Caco-2 (cell line): Measurements from ENCODE around the gene ATP1B2. TPM values are rescaled to one million over a fixed set of nuclear protein-coding genes. Genes with fewer than 3 reads are reported as not detected.

Source experiments
- BruUV-seq: library from RNA; stranded (reverse); fragments of 400-500 nt; replicated peaks from 2 replicates; lab custom pipeline; 2021; lab: Mats Ljungman, UMichigan
- CTCF ChIA-PET: fragments of 300-600 bp; sonication (Branson Sonifier 250); formaldehyde crosslinking; loops from one replicate; lab custom pipeline; 2022; ENCODE audit warnings: antibody characterized with exemption; lab: Charles Lee
- POLR2A ChIA-PET: fragments of 300-600 bp; sonication (Branson Sonifier 250); formaldehyde crosslinking; loops from one replicate; lab custom pipeline; 2022; ENCODE audit warnings: antibody characterized with exemption; lab: Charles Lee
- DNase-seq, 2 experiments: peaks; one replicate each; pipeline versions ENCODE4 v3.0.0 to v3.0.0-alpha.2; 2020 to 2022
- H3K27me3 ChIP-seq: replicated peaks from 2 replicates; pipeline ENCODE4 v1.6.0; 2011; ENCODE audit warnings: low read length; ENCODE audit not compliant: control insufficient read depth, insufficient read depth
- H3K36me3 ChIP-seq: 2 replicates; pipeline ENCODE4 v1.5.1; 2011; ENCODE audit warnings: low read length; ENCODE audit not compliant: control insufficient read depth, insufficient read depth
- H3K4me1 ChIP-seq: fragments of 250-450 bp; sonication (Bioruptor Pico); 2 replicates; pipeline ENCODE4 v1.5.1; 2020; ENCODE audit warnings: mild to moderate bottlenecking
- H3K4me3 ChIP-seq: 2 replicates; pipeline ENCODE4 v1.5.1; 2011; ENCODE audit warnings: low read depth, mild to moderate bottlenecking, control low read depth, low read length
- H3K9me3 ChIP-seq: fragments of 250-450 bp; sonication (Bioruptor Pico); 2 replicates; pipeline ENCODE4 v1.5.1; 2020; ENCODE audit warnings: mild to moderate bottlenecking, moderate library complexity
- H3K27ac Mint-ChIP-seq: one replicate; pipeline ENCODE4 v1.8.0; 2022; ENCODE audit warnings: mixed read lengths; ENCODE audit not compliant: unreplicated experiment
- H3K27me3 Mint-ChIP-seq: one replicate; pipeline ENCODE4 v1.8.0; 2022; ENCODE audit warnings: mixed read lengths; ENCODE audit not compliant: insufficient read depth, unreplicated experiment
- H3K36me3 Mint-ChIP-seq: one replicate; pipeline ENCODE4 v1.8.0; 2022; ENCODE audit warnings: mild to moderate bottlenecking, mixed read lengths; ENCODE audit not compliant: insufficient read depth, unreplicated experiment
- H3K4me1 Mint-ChIP-seq: one replicate; pipeline ENCODE4 v1.8.0; 2022; ENCODE audit warnings: low read depth, mixed read lengths; ENCODE audit not compliant: unreplicated experiment
- H3K4me3 Mint-ChIP-seq: one replicate; pipeline ENCODE4 v1.8.0; 2022; ENCODE audit warnings: mild to moderate bottlenecking, moderate library complexity, mixed read lengths; ENCODE audit not compliant: unreplicated experiment
- H3K9me3 Mint-ChIP-seq: one replicate; pipeline ENCODE4 v1.8.0; 2022; ENCODE audit warnings: mixed read lengths; ENCODE audit not compliant: unreplicated experiment
- intact Hi-C: fragments of 100-400 bp; cut with micrococcal nuclease; formaldehyde crosslinking; loops from one replicate; pipeline ENCODE4 v1.10.0; 2022; ENCODE audit not compliant: unreplicated experiment
- total RNA-seq: library from RNA; stranded (reverse); gene quantifications from 2 replicates; pipeline ENCODE4 v1.2.3, GENCODE V29; 2022
- TF ChIP-seq, protein P1 (sequence below), 2 experiments: fragments of 200-600 bp in 1 of 2; IDR thresholded peaks; 1 replicate in 1 of 2; 2 replicates in 1 of 2; pipeline versions ENCODE4 v1.5.1 to v1.8.0; 2011 to 2022; ENCODE audit warnings: antibody characterized with exemption in 1 of 2, control low read depth in 1 of 2, inconsistent platforms in 1 of 2, low read depth in 1 of 2, low read length in 1 of 2, mild to moderate bottlenecking in 1 of 2, moderate library complexity in 1 of 2; ENCODE audit not compliant: insufficient read depth in 1 of 2, severe bottlenecking in 1 of 2, unreplicated experiment in 1 of 2

Gene ATP1B2
- total RNA-seq, 1 experiment from 2014 or later = 0.11 TPM

DNA sequence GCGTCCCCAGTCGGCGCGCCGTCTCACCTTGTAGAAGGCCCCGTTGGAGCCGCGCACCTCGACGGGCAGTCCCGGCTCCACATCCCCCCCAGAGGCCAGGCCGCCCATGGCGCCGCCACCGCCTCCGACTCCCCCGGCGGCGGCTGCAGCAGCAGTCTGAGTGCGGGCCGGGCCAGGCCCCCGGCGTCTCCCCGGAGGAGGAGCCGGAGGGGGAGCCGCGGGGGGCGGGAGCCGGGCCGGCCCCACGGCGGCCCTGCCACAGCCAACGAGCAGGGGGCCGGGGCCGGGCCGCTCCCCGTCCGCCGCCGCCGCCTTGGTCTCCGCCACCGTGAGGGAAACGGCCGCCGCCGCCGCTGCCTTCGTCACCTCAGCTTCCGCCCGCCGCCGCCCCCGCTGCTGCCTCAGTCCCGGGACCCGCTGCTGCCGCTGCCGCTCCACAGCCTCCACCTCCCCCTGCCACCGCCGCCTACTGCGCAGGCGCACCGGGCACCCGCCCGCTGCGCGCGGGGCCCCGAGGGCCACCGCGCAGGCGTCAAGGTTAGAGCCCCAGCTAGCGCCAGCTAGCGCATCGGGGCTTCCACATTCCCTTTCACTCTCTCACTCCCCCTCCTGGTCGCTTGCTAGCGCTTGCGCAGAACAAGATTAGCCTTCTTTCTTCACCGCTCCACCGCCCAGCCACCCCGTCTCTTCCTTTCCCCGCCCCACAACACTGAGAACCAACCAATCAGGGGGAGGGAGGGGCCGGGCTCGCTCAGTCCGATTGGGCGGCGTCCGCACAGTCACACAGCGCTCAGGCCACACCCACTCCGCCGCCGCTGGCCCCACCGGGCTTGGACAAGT lies 36.1 kb upstream of the ATP1B2 start, which contains the start of gene FXR2:
Gene FXR2, minus strand, starts transcription at position 473 of the 840 bp plus-strand sequence. Its CDS starts 365 bp downstream, at position 108.
- DNase-seq = peak; percentile 96 to 97
- no peaks in the 10 kb centered on the region for H3K9me3 Mint-ChIP-seq
- peak within 1 kb of the TSS; percentile 98 for H3K4me3 Mint-ChIP-seq
- peak within 1 kb of the TSS; percentile 57 for H3K4me3 ChIP-seq
- H3K27me3 Mint-ChIP-seq = no peaks in the 10 kb centered on the region
- H3K4me1 Mint-ChIP-seq = peaks cover 20% of the 10 kb centered on the region
- TF ChIP-seq, protein P1, sequence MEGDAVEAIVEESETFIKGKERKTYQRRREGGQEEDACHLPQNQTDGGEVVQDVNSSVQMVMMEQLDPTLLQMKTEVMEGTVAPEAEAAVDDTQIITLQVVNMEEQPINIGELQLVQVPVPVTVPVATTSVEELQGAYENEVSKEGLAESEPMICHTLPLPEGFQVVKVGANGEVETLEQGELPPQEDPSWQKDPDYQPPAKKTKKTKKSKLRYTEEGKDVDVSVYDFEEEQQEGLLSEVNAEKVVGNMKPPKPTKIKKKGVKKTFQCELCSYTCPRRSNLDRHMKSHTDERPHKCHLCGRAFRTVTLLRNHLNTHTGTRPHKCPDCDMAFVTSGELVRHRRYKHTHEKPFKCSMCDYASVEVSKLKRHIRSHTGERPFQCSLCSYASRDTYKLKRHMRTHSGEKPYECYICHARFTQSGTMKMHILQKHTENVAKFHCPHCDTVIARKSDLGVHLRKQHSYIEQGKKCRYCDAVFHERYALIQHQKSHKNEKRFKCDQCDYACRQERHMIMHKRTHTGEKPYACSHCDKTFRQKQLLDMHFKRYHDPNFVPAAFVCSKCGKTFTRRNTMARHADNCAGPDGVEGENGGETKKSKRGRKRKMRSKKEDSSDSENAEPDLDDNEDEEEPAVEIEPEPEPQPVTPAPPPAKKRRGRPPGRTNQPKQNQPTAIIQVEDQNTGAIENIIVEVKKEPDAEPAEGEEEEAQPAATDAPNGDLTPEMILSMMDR (IDR thresholded peaks at IDR 0.05; ENCODE audit: insufficient read depth in 1 of 2, low read depth in 1 of 2, low read length in 1 of 2, severe bottlenecking in 1 of 2, unreplicated experiment in 1 of 2) = peak; percentile 24 to 49
- ChIA-PET CTCF (interaction anchor here (0.6 to 2.3 kb wide), 12 partner anchors 10 to 230 kb away, joined by 3 to 9 read pairs (median 4); partner anchors contain the start of genes ATP1B2, MPDU1, SAT2 and TP53), POLR2A (interaction anchor here (0.6 to 2.3 kb wide), 11 partner anchors 13 to 304 kb away, joined by 3 to 17 read pairs (median 4); partner anchors contain the start of genes ATP1B2, MPDU1, NAA38 and SAT2)
- peak within 1 kb of the TSS; percentile 94 for H3K27ac Mint-ChIP-seq
- intact Hi-C loops = loop anchor here (2.0 to 5.0 kb wide), 2 partner anchors 42 to 223 kb away; no protein-coding TSS in a partner anchor
- no peaks in the 10 kb centered on the region for H3K27me3 ChIP-seq
- peaks cover 20% of the 10 kb centered on the region for H3K36me3 Mint-ChIP-seq
- no peaks in the 10 kb centered on the region for H3K36me3 ChIP-seq
- no peaks in the 10 kb centered on the region for H3K4me1 ChIP-seq
- H3K9me3 ChIP-seq = no peaks in the 10 kb centered on the region
- BruUV-seq = no TSS peak

DNA sequence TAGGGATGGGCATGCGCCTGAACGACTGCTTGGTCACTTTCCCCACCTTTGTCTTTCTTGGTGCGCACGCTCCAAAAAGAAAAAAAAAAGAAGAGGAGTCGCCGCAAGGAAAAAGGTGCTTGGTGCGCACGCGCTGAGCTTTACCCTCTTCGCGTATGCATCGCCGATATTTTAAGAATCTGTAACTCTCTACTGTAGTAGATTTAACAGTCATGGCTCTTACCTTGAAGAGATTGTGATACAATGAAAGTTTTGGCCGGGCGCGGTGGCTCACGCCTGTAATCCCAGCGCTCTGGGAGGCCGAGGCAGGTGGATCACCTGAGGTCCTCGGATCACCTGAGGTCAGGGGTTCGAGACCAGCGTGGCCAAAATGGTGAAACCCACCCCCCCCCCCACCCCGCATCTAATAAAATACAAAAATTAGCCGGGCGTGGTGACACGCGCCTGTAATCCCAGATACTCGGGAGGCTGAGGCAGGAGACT lies 35.4 kb upstream of the ATP1B2 start:
- CTCF ChIA-PET = interaction anchor here (0.6 to 2.3 kb wide), 9 partner anchors 12 to 164 kb away, joined by 3 to 9 read pairs (median 6); partner anchors contain the start of genes ATP1B2, MPDU1, SAT2 and TP53
- no TSS peak for BruUV-seq
- no peaks in the 10 kb centered on the region for H3K9me3 ChIP-seq
- no peaks in the 10 kb centered on the region for H3K4me1 ChIP-seq
- peak overlapping the region; percentile 67 for H3K27ac Mint-ChIP-seq
- TF ChIP-seq, protein P1 (IDR thresholded peaks at IDR 0.05; ENCODE audit: insufficient read depth in 1 of 2, low read depth in 1 of 2, low read length in 1 of 2, severe bottlenecking in 1 of 2, unreplicated experiment in 1 of 2) = no peak
- no peaks in the 10 kb centered on the region for H3K9me3 Mint-ChIP-seq
- peaks cover 19% of the 10 kb centered on the region for H3K36me3 Mint-ChIP-seq
- H3K4me1 Mint-ChIP-seq = peaks cover 20% of the 10 kb centered on the region
- no peaks in the 10 kb centered on the region for H3K36me3 ChIP-seq
- intact Hi-C loops = loop anchor here (2.0 to 5.0 kb wide), 2 partner anchors 43 to 222 kb away; no protein-coding TSS in a partner anchor
- H3K27me3 Mint-ChIP-seq = no peaks in the 10 kb centered on the region
- peak overlapping the region; percentile 98 for H3K4me3 Mint-ChIP-seq
- DNase-seq = no peak
- POLR2A ChIA-PET = interaction anchor here (0.6 to 2.3 kb wide), 12 partner anchors 12 to 558 kb away, joined by 3 to 17 read pairs (median 4); partner anchors contain the start of genes ATP1B2, MPDU1, NAA38 and SAT2
- H3K4me3 ChIP-seq = peak overlapping the region; percentile 32
- H3K27me3 ChIP-seq = no peaks in the 10 kb centered on the region

- Histone ChIP-seq H3K27me3 (no peaks in the 10 kb centered on the region), H3K36me3 (no peaks in the 10 kb centered on the region), H3K4me1 (no peaks in the 10 kb centered on the region), H3K9me3 (no peaks in the 10 kb centered on the region), H3K4me3 (no peak overlapping the region)
- intact Hi-C loops = loop anchor here (5.0 kb wide), 1 partner anchor 219 kb away; no protein-coding TSS in a partner anchor
- BruUV-seq = no TSS peak
- Mint-ChIP-seq H3K4me1 (peaks cover 3% of the 10 kb centered on the region), H3K4me3 (no peak overlapping the region), H3K36me3 (peaks cover 10% of the 10 kb centered on the region), H3K9me3 (no peaks in the 10 kb centered on the region), H3K27me3 (no peaks in the 10 kb centered on the region), H3K27ac (no peak overlapping the region)
- CTCF ChIA-PET = no interaction called here
- POLR2A ChIA-PET = no interaction called here
- no peak for DNase-seq
- TF ChIP-seq, protein P1 (IDR thresholded peaks at IDR 0.05; ENCODE audit: insufficient read depth in 1 of 2, low read depth in 1 of 2, low read length in 1 of 2, severe bottlenecking in 1 of 2, unreplicated experiment in 1 of 2) = no peak
Observed at GRCh38 chr17:7618608-7619007, 32.1 kb upstream of the ATP1B2 start.
